Measurements from ENCODE around the gene PPP1R1C.

PPP1R1C gene

GRCh38 chr2:182128821-182129707 lies 143.4 kb downstream of the PPP1R1C start:
- H3K36me3 ChIP-seq (ENCODE audit: insufficient read depth, low read length): no peaks in the 10 kb centered on the region
- no peak overlapping the region for H3K4me3 ChIP-seq (ENCODE audit: low read length)
- no peak overlapping the region for H3K9ac ChIP-seq (ENCODE audit: low read depth, low read length)
- no peak overlapping the region for H3K27ac ChIP-seq (ENCODE audit: low read depth, low read length)
- no peaks in the 10 kb centered on the region for H3K9me3 ChIP-seq (ENCODE audit: insufficient read depth, low read depth, low read length)
- no peaks in the 10 kb centered on the region for H3K4me1 ChIP-seq (ENCODE audit: insufficient read depth, low read length)
- 83% methylated on average over 3 of the region's 3 CpGs for WGBS
- no peaks in the 10 kb centered on the region for H3K27me3 ChIP-seq (ENCODE audit: insufficient read depth, low read length)

- no peaks in the 10 kb centered on the region for H3K36me3 ChIP-seq (ENCODE audit: insufficient read depth, low read length)
- H3K4me1 ChIP-seq (ENCODE audit: insufficient read depth, low read length): no peaks in the 10 kb centered on the region
- no peak overlapping the region for H3K4me3 ChIP-seq (ENCODE audit: low read length)
- H3K27me3 ChIP-seq (ENCODE audit: insufficient read depth, low read length): no peaks in the 10 kb centered on the region
- H3K9ac ChIP-seq (ENCODE audit: low read depth, low read length): no peak overlapping the region
- H3K9me3 ChIP-seq (ENCODE audit: insufficient read depth, low read depth, low read length): no peaks in the 10 kb centered on the region
- no peak overlapping the region for H3K27ac ChIP-seq (ENCODE audit: low read depth, low read length)
These were observed 147.0 kb downstream of the PPP1R1C start for GRCh38 chr2:182132605-182133004.

- Histone ChIP-seq H3K27me3 (ENCODE audit: insufficient read depth, low read length) (no peaks in the 10 kb centered on the region), H3K4me1 (ENCODE audit: insufficient read depth, low read length) (no peaks in the 10 kb centered on the region), H3K9me3 (ENCODE audit: insufficient read depth, low read depth, low read length) (no peaks in the 10 kb centered on the region), H3K9ac (ENCODE audit: low read depth, low read length) (no peak overlapping the region), H3K36me3 (ENCODE audit: insufficient read depth, low read length) (no peaks in the 10 kb centered on the region), H3K27ac (ENCODE audit: low read depth, low read length) (no peak overlapping the region), H3K4me3 (ENCODE audit: low read length) (no peak overlapping the region)
- WGBS: no CpG with 5 or more reads among the region's 1 CpG
These were observed 147.7 kb downstream of the PPP1R1C start for GRCh38 chr2:182133195-182133891.

- H3K4me1 ChIP-seq (ENCODE audit: insufficient read depth, low read length): no peaks in the 10 kb centered on the region
- no peaks in the 10 kb centered on the region for H3K9me3 ChIP-seq (ENCODE audit: insufficient read depth, low read depth, low read length)
- WGBS: 86% methylated on average over 1 of the region's 1 CpG
- H3K4me3 ChIP-seq (ENCODE audit: low read length): no peak overlapping the region
- H3K27ac ChIP-seq (ENCODE audit: low read depth, low read length): no peak overlapping the region
- H3K36me3 ChIP-seq (ENCODE audit: insufficient read depth, low read length): no peaks in the 10 kb centered on the region
- H3K27me3 ChIP-seq (ENCODE audit: insufficient read depth, low read length): no peaks in the 10 kb centered on the region
- no peak overlapping the region for H3K9ac ChIP-seq (ENCODE audit: low read depth, low read length)
These were observed 148.5 kb downstream of the PPP1R1C start for GRCh38 chr2:182134201-182134600.

- H3K9ac ChIP-seq (ENCODE audit: low read depth, low read length): no peak overlapping the region
- no peak overlapping the region for H3K4me3 ChIP-seq (ENCODE audit: low read length)
- 96% methylated on average over 6 of the region's 6 CpGs for WGBS
These were observed 156.4 kb downstream of the PPP1R1C start for GRCh38 chr2:182142062-182142461.

GRCh38 chr2:182144041-182144775 lies 158.6 kb downstream of the PPP1R1C start:
- no peaks in the 10 kb centered on the region for H3K27me3 ChIP-seq (ENCODE audit: insufficient read depth, low read length)
- H3K36me3 ChIP-seq (ENCODE audit: insufficient read depth, low read length): no peaks in the 10 kb centered on the region
- no peaks in the 10 kb centered on the region for H3K9me3 ChIP-seq (ENCODE audit: insufficient read depth, low read depth, low read length)
- no peak overlapping the region for H3K4me3 ChIP-seq (ENCODE audit: low read length)
- H3K4me1 ChIP-seq (ENCODE audit: insufficient read depth, low read length): peaks cover 19% of the 10 kb centered on the region
- H3K9ac ChIP-seq (ENCODE audit: low read depth, low read length): no peak overlapping the region
- no peak overlapping the region for H3K27ac ChIP-seq (ENCODE audit: low read depth, low read length)
- WGBS: 82% methylated on average over 7 of the region's 7 CpGs

More at GRCh38 chr2:182142062-182142461, 156.4 kb downstream of the PPP1R1C start:
- Histone ChIP-seq H3K27ac (ENCODE audit: low read depth, low read length) (no peak overlapping the region), H3K27me3 (ENCODE audit: insufficient read depth, low read length) (no peaks in the 10 kb centered on the region), H3K4me1 (ENCODE audit: insufficient read depth, low read length) (peaks cover 19% of the 10 kb centered on the region), H3K36me3 (ENCODE audit: insufficient read depth, low read length) (no peaks in the 10 kb centered on the region), H3K9me3 (ENCODE audit: insufficient read depth, low read depth, low read length) (no peaks in the 10 kb centered on the region)

GRCh38 chr2:182144776-182145165 lies 159.1 kb downstream of the PPP1R1C start:
- no peaks in the 10 kb centered on the region for H3K27me3 ChIP-seq (ENCODE audit: insufficient read depth, low read length)
- no peaks in the 10 kb centered on the region for H3K9me3 ChIP-seq (ENCODE audit: insufficient read depth, low read depth, low read length)
- no peak overlapping the region for H3K27ac ChIP-seq (ENCODE audit: low read depth, low read length)

GRCh38 chr2:182148344-182148743 lies 162.7 kb downstream of the PPP1R1C start:
- no peak overlapping the region for H3K4me3 ChIP-seq (ENCODE audit: low read length)
- 87% methylated on average over 2 of the region's 2 CpGs for WGBS
- no peak overlapping the region for H3K27ac ChIP-seq (ENCODE audit: low read depth, low read length)
- no peak overlapping the region for H3K9ac ChIP-seq (ENCODE audit: low read depth, low read length)
- H3K9me3 ChIP-seq (ENCODE audit: insufficient read depth, low read depth, low read length): no peaks in the 10 kb centered on the region
- no peaks in the 10 kb centered on the region for H3K36me3 ChIP-seq (ENCODE audit: insufficient read depth, low read length)
- no peaks in the 10 kb centered on the region for H3K27me3 ChIP-seq (ENCODE audit: insufficient read depth, low read length)
- peaks cover 13% of the 10 kb centered on the region for H3K4me1 ChIP-seq (ENCODE audit: insufficient read depth, low read length)

More at GRCh38 chr2:182144776-182145165, 159.1 kb downstream of the PPP1R1C start:
- 63% methylated on average over 1 of the region's 1 CpG for WGBS
- Histone ChIP-seq H3K9ac (ENCODE audit: low read depth, low read length) (no peak overlapping the region), H3K4me3 (ENCODE audit: low read length) (no peak overlapping the region), H3K36me3 (ENCODE audit: insufficient read depth, low read length) (no peaks in the 10 kb centered on the region), H3K4me1 (ENCODE audit: insufficient read depth, low read length) (peaks cover 19% of the 10 kb centered on the region)

- Histone ChIP-seq H3K9ac (ENCODE audit: low read depth, low read length) (no peak overlapping the region), H3K4me1 (ENCODE audit: insufficient read depth, low read length) (no peaks in the 10 kb centered on the region), H3K36me3 (ENCODE audit: insufficient read depth, low read length) (no peaks in the 10 kb centered on the region), H3K9me3 (ENCODE audit: insufficient read depth, low read depth, low read length) (no peaks in the 10 kb centered on the region), H3K27me3 (ENCODE audit: insufficient read depth, low read length) (no peaks in the 10 kb centered on the region), H3K4me3 (ENCODE audit: low read length) (no peak overlapping the region), H3K27ac (ENCODE audit: low read depth, low read length) (no peak overlapping the region)
- 95% methylated on average over 3 of the region's 3 CpGs for WGBS
These were observed 178.2 kb downstream of the PPP1R1C start for GRCh38 chr2:182163878-182164277.

- Histone ChIP-seq H3K27ac (ENCODE audit: low read depth, low read length) (no peak overlapping the region), H3K27me3 (ENCODE audit: insufficient read depth, low read length) (no peaks in the 10 kb centered on the region), H3K4me1 (ENCODE audit: insufficient read depth, low read length) (no peaks in the 10 kb centered on the region), H3K36me3 (ENCODE audit: insufficient read depth, low read length) (no peaks in the 10 kb centered on the region), H3K9ac (ENCODE audit: low read depth, low read length) (no peak overlapping the region), H3K9me3 (ENCODE audit: insufficient read depth, low read depth, low read length) (no peaks in the 10 kb centered on the region), H3K4me3 (ENCODE audit: low read length) (no peak overlapping the region)
- WGBS: 91% methylated on average over 1 of the region's 1 CpG
These were observed 179.0 kb downstream of the PPP1R1C start for GRCh38 chr2:182164686-182165085.

- Histone ChIP-seq H3K27ac (ENCODE audit: low read depth, low read length) (no peak overlapping the region), H3K36me3 (ENCODE audit: insufficient read depth, low read length) (no peaks in the 10 kb centered on the region), H3K9me3 (ENCODE audit: insufficient read depth, low read depth, low read length) (no peaks in the 10 kb centered on the region), H3K27me3 (ENCODE audit: insufficient read depth, low read length) (no peaks in the 10 kb centered on the region), H3K4me1 (ENCODE audit: insufficient read depth, low read length) (no peaks in the 10 kb centered on the region), H3K9ac (ENCODE audit: low read depth, low read length) (no peak overlapping the region), H3K4me3 (ENCODE audit: low read length) (no peak overlapping the region)
- WGBS: 84% methylated on average over 2 of the region's 2 CpGs
These were observed 179.5 kb downstream of the PPP1R1C start for GRCh38 chr2:182165202-182165601.
